ENCODE data around the gene FAM174C.
A peak's percentile ranks its signal among the peaks of the same experiment; 100 is the strongest.

Gene FAM174C

GRCh38 chr19:1283207-1283916 is 8.0 kb downstream of the FAM174C start:
- no peak overlapping the region for H3K4me3 ChIP-seq (ENCODE audit: low read depth, low read length)
- DNase-seq (ENCODE audit: low read depth) = no peak
- no peak for TF ChIP-seq CTCF (IDR thresholded peaks at IDR 0.05; ENCODE audit: control insufficient read depth, extremely low read depth, insufficient read depth)

GRCh38 chr19:1283917-1284292 is 8.6 kb downstream of the FAM174C start:
- no peak for TF ChIP-seq CTCF (IDR thresholded peaks at IDR 0.05; ENCODE audit: control insufficient read depth, extremely low read depth, insufficient read depth)
- H3K4me3 ChIP-seq (ENCODE audit: low read depth, low read length) = no peak overlapping the region
- no peak for DNase-seq (ENCODE audit: low read depth)

DNA sequence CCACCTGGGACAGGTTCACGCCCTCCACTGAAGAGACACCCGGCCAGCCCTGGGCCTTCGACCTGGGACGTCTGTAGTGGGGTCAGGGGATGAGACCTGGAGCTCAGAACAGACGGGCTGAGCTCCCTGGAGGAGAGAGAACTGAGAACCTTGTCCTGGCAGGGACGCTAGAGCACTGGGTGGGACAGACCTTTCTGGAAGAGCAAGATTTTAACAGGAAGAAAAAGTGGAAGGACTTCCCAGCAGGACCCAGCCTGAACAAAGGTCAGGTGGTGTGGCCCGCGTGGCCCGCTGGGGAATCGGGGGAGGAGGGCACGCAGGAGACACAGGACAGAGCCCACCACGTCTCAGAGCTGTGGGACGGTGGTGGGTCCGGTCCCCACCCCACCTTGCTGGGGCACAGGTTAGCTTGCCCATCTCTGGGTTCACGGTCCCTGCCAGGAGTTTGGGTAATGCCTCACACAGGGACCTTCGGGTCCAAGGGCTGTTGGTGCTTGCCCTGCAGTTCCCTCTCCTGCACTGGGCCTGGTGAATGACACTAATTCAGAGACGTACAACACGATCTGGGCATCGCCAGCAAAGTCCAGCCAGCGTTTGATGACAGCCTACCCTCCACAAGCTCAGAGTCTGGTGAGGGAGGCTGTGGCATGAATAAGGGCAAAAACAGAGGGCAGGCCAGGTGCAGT is 9.1 kb downstream of the FAM174C start:
- no peak for DNase-seq (ENCODE audit: low read depth)
- no peak overlapping the region for H3K4me3 ChIP-seq (ENCODE audit: low read depth, low read length)
- no peak for TF ChIP-seq CTCF (IDR thresholded peaks at IDR 0.05; ENCODE audit: control insufficient read depth, extremely low read depth, insufficient read depth)

GRCh38 chr19:1284979-1285736 is 9.8 kb downstream of the FAM174C start:
- H3K4me3 ChIP-seq (ENCODE audit: low read depth, low read length) = no peak overlapping the region
- DNase-seq (ENCODE audit: low read depth) = no peak
- TF ChIP-seq CTCF (IDR thresholded peaks at IDR 0.05; ENCODE audit: control insufficient read depth, extremely low read depth, insufficient read depth) = no peak

DNA sequence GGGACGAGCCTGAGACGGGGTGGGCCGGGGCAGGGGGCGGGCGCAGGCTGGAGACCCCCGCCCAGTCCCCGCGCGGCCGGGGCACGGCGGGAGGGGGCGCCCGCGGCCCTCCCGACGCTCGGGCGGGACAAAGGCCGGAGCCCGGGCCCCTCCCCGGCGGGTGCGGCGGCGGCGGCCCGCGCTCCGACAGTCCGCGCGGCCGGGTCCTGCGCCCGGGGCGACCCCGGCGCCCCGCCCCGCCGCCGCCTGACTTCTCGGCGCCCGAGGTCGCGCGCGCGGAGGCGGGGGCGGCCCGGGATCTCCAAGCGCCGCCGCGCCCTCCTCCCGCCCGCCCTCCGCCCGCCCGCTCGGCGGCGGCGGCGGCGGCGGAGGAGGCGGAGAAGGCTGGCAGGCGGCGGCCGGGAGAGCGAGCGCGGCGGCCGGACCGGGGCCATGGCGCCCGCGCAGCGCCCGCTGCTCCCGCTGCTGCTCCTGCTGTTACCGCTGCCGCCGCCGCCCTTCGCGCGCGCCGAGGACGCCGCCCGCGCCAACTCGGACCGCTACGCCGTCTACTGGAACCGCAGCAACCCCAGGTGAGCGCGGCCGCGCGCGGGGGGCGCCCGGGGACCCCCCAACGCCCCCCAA is 10.5 kb downstream of the FAM174C start, which contains the start of gene EFNA2:
Gene EFNA2, plus strand, starts transcription at position 137 of the 624 bp plus-strand sequence. Its CDS starts 296 bp downstream, at position 433.
- DNase-seq (ENCODE audit: low read depth) = no peak
- H3K4me3 ChIP-seq (ENCODE audit: low read depth, low read length) = 0 out of 2 replicates have a peak within 1 kb of the TSS, but pooled peaks have one; percentile 2
- TF ChIP-seq CTCF (IDR thresholded peaks at IDR 0.05; ENCODE audit: control insufficient read depth, extremely low read depth, insufficient read depth) = peak; percentile 19; the same call in 1 of the 2 replicates

DNA sequence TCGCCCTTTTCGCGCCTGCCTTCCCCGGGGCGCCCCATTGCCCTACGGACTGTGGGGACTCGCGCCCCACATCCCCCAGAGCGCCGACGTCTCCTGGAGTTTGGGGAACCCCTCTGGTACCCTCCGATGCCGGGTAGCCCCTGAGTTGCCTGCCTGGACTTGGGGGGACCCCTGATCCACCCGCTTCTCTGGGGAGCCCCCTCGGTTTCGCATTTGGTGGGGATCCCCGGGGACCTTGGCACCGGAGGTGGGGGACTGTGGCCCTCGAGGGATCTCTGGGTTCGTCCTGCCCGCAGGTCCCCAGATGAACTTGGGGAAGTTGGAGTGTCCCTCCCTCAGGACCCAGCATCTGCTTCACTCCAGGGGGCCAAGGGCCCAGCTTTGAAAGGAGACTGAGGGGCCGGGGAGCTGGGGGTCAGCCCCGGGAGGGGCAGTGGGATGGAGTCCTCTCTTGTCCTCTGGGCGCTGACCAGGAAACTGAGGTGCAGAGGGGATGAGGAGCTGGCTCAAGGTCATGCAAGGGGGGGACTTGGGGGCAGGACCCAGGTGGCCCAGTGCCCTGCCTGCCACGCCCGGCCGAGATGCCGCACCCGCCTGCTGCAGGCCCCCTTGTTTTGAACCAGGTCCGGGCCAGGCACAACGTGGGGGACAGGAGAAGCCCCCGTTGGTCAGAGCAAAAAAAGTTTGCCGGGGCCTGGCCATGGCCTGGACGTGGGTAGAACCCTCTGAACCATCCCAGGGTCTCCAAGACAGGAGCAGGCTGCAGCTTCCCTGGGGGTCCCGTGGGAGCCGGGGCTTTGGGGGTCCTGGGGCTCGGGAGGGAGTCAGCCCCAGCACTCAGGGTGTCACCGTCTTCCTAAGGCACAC is 11.4 kb downstream of the FAM174C start:
- no peak for DNase-seq (ENCODE audit: low read depth)
- 0 out of 2 replicates have a peak overlapping the region, but pooled peaks have one; percentile 2 for H3K4me3 ChIP-seq (ENCODE audit: low read depth, low read length)
- TF ChIP-seq CTCF (IDR thresholded peaks at IDR 0.05; ENCODE audit: control insufficient read depth, extremely low read depth, insufficient read depth) = no peak
